K562 (cell line): Measurements from ENCODE around the gene CEP250.
"Not testable (repeated sequence)": the region's sequence is repeated elsewhere in the genome, so short reads cannot be mapped to it uniquely, and the experiment has no call there.

ENCODE experiments used
- POLR2A ChIP-seq: fragments of 450-650 bp; conservative IDR thresholded peaks from 2 replicates; pipeline ENCODE4 v1.6.1; 2016
- POLR2AphosphoS5 ChIP-seq: IDR thresholded peaks from 2 replicates; pipeline ENCODE4 v1.6.1; 2011; ENCODE audit warnings: mild to moderate bottlenecking, low read depth, low read length, moderate library complexity; ENCODE audit not compliant: control insufficient read depth, insufficient read depth
- TAF7 ChIP-seq: fragments of 450-650 bp; IDR thresholded peaks from 2 replicates; pipeline ENCODE4 v1.6.1; 2016; ENCODE audit warnings: missing genetic modification characterization, missing compliant biosample characterization
- ZBTB7A ChIP-seq: IDR thresholded peaks from 2 replicates; pipeline ENCODE4 v1.6.1; 2011; ENCODE audit warnings: low read depth, mild to moderate bottlenecking, low read length, moderate library complexity, borderline replicate concordance; ENCODE audit not compliant: control insufficient read depth

DNA sequence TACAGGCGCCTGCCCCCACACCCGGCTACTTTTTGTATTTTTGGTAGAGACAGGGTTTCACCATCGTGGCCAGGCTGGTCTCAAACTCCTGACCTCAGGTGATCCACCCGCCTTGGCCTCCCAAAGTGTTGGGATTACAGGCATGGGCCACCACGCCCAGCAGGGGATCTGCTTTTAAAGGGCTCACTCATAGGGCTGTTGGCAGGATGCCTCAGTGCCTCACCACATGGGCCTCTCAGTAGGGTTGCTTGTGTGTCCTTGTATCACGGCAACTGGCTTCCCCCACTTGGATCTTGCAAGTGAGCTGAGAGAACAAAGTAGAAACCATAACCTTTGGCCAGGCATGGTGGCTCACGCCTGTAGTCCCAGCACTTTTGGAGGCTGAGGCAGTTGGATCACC, 89.5 kb downstream of the CEP250 start:
- TF ChIP-seq POLR2AphosphoS5, ZBTB7A, POLR2A, TAF7: not testable (repeated sequence)
